Glutamatergic neuron (in vitro differentiated cells): Measurements from ENCODE around the gene ADAM22. TPM values are rescaled to one million over a fixed set of nuclear protein-coding genes. Genes with fewer than 3 reads are reported as not detected.
"Not testable (repeated sequence)": the region's sequence is repeated elsewhere in the genome, so short reads cannot be mapped to it uniquely, and the experiment has no call there.

Experiments
- DNase-seq: peaks from one replicate; pipeline ENCODE4 v3.0.0; 2022
- H3K27ac Mint-ChIP-seq: one replicate; pipeline ENCODE4 v1.8.0; 2020; ENCODE audit warnings: mild to moderate bottlenecking, mixed read lengths, inconsistent platforms; ENCODE audit not compliant: unreplicated experiment
- H3K27me3 Mint-ChIP-seq: one replicate; pipeline ENCODE4 v1.8.0; 2020; ENCODE audit warnings: mild to moderate bottlenecking, moderate library complexity, mixed read lengths, inconsistent platforms; ENCODE audit not compliant: unreplicated experiment
- H3K36me3 Mint-ChIP-seq: one replicate; pipeline ENCODE4 v1.8.0; 2020; ENCODE audit warnings: mild to moderate bottlenecking, mixed read lengths, inconsistent platforms; ENCODE audit not compliant: unreplicated experiment
- H3K4me1 Mint-ChIP-seq: one replicate; pipeline ENCODE4 v1.8.0; 2020; ENCODE audit warnings: mild to moderate bottlenecking, low read depth, mixed read lengths, inconsistent platforms; ENCODE audit not compliant: unreplicated experiment
- H3K4me3 Mint-ChIP-seq: one replicate; pipeline ENCODE4 v1.8.0; 2020; ENCODE audit warnings: mild to moderate bottlenecking, mixed read lengths, inconsistent platforms; ENCODE audit not compliant: unreplicated experiment
- H3K9me3 Mint-ChIP-seq: one replicate; pipeline ENCODE4 v1.8.0; 2020; ENCODE audit warnings: mild to moderate bottlenecking, moderate library complexity, mixed read lengths, inconsistent platforms; ENCODE audit not compliant: unreplicated experiment
- total RNA-seq: library from RNA; stranded (reverse); fragmentation: NEBNext Ultra II Directional; extraction: Animal tissue kit (Norgen Biotek cat#: 25700); gene quantifications from one replicate; pipeline ENCODE4 v1.2.1, GENCODE V29; 2021; ENCODE audit not compliant: unreplicated experiment
- TF ChIP-seq, protein P1 (sequence below): fragments of 200-600 bp; sonication (generic); IDR thresholded peaks from one replicate; pipeline ENCODE4 v1.5.0; 2021; ENCODE audit not compliant: partially characterized antibody, unreplicated experiment

The ADAM22 gene
- total RNA-seq, 1 donor from 2014 or later = 91.9 TPM

DNA sequence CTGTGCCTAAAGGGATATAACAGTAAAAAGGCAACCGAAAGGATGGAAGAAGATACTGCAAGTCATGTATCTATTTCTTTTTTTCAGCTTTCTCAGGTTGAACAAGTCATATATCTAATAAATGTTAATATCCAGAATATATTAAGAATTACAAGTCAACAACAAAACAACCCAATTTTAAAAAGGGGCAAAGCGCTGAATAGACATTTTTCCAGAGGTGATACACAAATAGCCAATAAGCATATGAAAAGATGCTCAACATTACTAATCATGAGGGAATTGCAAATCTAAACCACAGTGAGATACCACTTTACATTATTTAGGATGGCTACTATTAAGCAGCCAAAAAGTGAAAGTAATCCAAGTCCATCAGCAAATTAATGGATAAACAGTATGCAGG lies 34.8 kb upstream of the ADAM22 start:
- Mint-ChIP-seq H3K9me3 (no peaks in the 10 kb centered on the region), H3K27ac (no peak overlapping the region), H3K27me3 (no peaks in the 10 kb centered on the region), H3K36me3 (no peaks in the 10 kb centered on the region), H3K4me3 (no peak overlapping the region), H3K4me1 (peaks cover 3% of the 10 kb centered on the region)
- TF ChIP-seq, protein P1, sequence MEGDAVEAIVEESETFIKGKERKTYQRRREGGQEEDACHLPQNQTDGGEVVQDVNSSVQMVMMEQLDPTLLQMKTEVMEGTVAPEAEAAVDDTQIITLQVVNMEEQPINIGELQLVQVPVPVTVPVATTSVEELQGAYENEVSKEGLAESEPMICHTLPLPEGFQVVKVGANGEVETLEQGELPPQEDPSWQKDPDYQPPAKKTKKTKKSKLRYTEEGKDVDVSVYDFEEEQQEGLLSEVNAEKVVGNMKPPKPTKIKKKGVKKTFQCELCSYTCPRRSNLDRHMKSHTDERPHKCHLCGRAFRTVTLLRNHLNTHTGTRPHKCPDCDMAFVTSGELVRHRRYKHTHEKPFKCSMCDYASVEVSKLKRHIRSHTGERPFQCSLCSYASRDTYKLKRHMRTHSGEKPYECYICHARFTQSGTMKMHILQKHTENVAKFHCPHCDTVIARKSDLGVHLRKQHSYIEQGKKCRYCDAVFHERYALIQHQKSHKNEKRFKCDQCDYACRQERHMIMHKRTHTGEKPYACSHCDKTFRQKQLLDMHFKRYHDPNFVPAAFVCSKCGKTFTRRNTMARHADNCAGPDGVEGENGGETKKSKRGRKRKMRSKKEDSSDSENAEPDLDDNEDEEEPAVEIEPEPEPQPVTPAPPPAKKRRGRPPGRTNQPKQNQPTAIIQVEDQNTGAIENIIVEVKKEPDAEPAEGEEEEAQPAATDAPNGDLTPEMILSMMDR = no peak
- DNase-seq = no peak

- not testable (repeated sequence) for H3K27ac Mint-ChIP-seq, H3K4me1 Mint-ChIP-seq, H3K9me3 Mint-ChIP-seq, H3K4me3 Mint-ChIP-seq, H3K36me3 Mint-ChIP-seq, DNase-seq, H3K27me3 Mint-ChIP-seq
These were observed 26.7 kb upstream of the ADAM22 start for GRCh38 chr7:87907136-87907906.

DNA sequence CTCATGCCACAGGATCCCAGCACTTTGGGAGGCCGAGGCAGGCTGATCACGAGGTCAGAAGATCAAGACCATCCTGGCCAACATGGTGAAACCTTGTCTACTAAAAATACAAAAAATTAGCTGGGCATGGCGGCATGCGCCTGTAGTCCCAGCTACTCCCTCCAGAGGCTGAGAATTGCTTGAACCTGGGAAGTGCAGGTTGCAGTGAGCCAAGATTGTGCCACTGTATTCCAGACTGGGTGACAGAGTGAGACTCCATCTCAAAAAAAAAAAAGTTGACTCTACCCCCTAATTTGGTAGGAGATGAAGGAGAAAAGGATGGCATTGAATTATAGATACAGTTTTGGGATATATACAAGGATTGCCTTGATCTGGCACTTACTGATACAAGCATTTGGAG lies 25.2 kb upstream of the ADAM22 start:
- H3K9me3 Mint-ChIP-seq, H3K27me3 Mint-ChIP-seq, H3K27ac Mint-ChIP-seq, H3K4me3 Mint-ChIP-seq, H3K4me1 Mint-ChIP-seq, H3K36me3 Mint-ChIP-seq, DNase-seq: not testable (repeated sequence)

DNA sequence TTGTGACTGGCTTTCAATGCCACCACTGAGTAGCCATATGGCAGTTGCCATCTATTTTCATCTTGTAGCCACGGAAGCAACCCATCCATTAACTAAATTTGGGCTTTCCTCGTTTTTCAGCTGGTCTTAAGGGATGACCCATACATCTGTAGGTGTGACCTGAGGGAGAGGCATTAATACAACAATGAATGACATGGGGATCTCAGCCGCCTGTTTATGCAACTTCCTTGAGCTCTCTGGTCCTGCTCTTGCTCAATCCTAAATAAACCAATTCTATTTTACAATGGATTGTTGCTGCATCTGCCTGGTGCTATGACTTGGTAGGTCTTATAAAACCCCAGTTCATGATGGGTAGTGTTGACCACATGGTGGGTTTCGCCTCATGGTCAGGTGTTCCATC lies 21.9 kb upstream of the ADAM22 start:
- no peak for DNase-seq
- Mint-ChIP-seq H3K4me3 (no peak overlapping the region), H3K27ac (no peak overlapping the region), H3K9me3 (no peaks in the 10 kb centered on the region), H3K4me1 (no peaks in the 10 kb centered on the region), H3K36me3 (no peaks in the 10 kb centered on the region), H3K27me3 (no peaks in the 10 kb centered on the region)
- TF ChIP-seq, protein P1 = no peak

DNA sequence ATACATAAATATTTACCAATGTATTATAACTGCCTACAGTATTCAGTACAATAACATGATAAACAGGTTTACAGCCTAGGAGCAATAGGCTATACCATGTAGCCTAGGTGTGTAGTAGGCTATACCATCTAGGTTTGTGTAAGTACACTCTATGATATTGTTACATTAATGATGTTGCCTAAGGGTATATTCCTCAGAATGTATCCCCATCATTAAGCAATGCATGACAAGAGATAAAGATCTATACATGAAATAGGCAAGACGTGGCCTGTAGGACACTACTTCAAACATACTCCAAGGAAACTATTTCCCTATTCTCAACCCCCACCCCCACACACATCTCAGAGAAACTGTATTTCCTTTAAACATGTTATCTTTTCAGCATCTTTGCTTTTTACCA lies 15.3 kb upstream of the ADAM22 start:
- Mint-ChIP-seq H3K36me3 (no peaks in the 10 kb centered on the region), H3K27me3 (no peaks in the 10 kb centered on the region), H3K4me1 (no peaks in the 10 kb centered on the region), H3K4me3 (no peak overlapping the region), H3K9me3 (no peaks in the 10 kb centered on the region), H3K27ac (no peak overlapping the region)
- TF ChIP-seq, protein P1 = no peak
- no peak for DNase-seq

DNA sequence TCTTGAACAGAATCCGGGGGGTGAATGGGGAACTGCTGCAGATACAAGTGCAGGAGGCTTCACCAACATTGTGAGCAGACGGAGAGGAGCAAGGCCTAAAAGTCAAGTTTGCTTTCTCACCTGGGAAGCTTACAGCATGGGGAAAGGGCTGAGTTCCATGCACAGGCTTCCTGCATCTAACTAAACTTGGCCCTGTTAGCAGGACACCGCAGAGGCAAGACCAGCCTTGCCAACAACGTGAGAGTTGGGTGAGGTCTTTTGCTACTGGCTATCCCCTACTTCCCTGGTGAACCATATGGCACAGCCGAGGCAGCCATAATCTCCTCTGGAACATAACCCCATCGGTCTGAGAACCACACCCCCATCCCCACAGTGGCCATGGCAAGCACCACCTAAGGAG lies 14.2 kb upstream of the ADAM22 start:
- H3K4me1 Mint-ChIP-seq = no peaks in the 10 kb centered on the region
- no peaks in the 10 kb centered on the region for H3K9me3 Mint-ChIP-seq
- no peak overlapping the region for H3K27ac Mint-ChIP-seq
- TF ChIP-seq, protein P1 = no peak
- H3K4me3 Mint-ChIP-seq = no peak overlapping the region
- DNase-seq = no peak
- no peaks in the 10 kb centered on the region for H3K36me3 Mint-ChIP-seq
- H3K27me3 Mint-ChIP-seq = no peaks in the 10 kb centered on the region
